HepG2 (cell line): ENCODE data around the gene C9orf78. TPM values are rescaled to one million over a fixed set of nuclear protein-coding genes. Genes with fewer than 3 reads are reported as not detected.

Experiments
- AHR ChIP-seq: IDR thresholded peaks from 2 replicates; pipeline ENCODE4 v1.6.1; 2018; ENCODE audit warnings: missing genetic modification reagents, missing compliant biosample characterization
- CENPT ChIP-seq: sonication (generic); formaldehyde crosslinking; IDR thresholded peaks from 2 replicates; pipeline ENCODE4 v1.8.0; 2022; ENCODE audit warnings: low read depth, mild to moderate bottlenecking, moderate library complexity, missing genetic modification reagents
- DMAP1 ChIP-seq: IDR thresholded peaks from 2 replicates; pipeline ENCODE4 v1.6.1; 2016
- GFI1 ChIP-seq: sonication (generic); formaldehyde crosslinking; IDR thresholded peaks from 2 replicates; pipeline ENCODE4 v1.5.0; 2020; ENCODE audit warnings: missing genetic modification reagents, mild to moderate bottlenecking, borderline replicate concordance
- GTF2F1 ChIP-seq: fragments of 150-350 bp; IDR thresholded peaks from 2 replicates; pipeline ENCODE4 v1.6.1; 2014; ENCODE audit warnings: low read length
- HNF4G ChIP-seq, 2 experiments: sonication (generic) in 1 of 2; formaldehyde crosslinking in 1 of 2; IDR thresholded peaks; 2 replicates each; pipeline versions ENCODE4 v1.4.0 to v1.6.1; 2011 to 2020; ENCODE audit warnings: borderline replicate concordance in 2 of 2, low read depth in 2 of 2, mild to moderate bottlenecking in 2 of 2, low read length in 1 of 2, missing genetic modification reagents in 1 of 2, moderate library complexity in 1 of 2
- KDM5B ChIP-seq: sonication (generic); formaldehyde crosslinking; IDR thresholded peaks from 2 replicates; pipeline ENCODE4 v1.4.0; 2020; ENCODE audit warnings: missing genetic modification reagents, mild to moderate bottlenecking, borderline replicate concordance
- MAF1 ChIP-seq: sonication (generic); formaldehyde crosslinking; IDR thresholded peaks from 2 replicates; pipeline ENCODE4 v1.5.0; 2020; ENCODE audit warnings: missing genetic modification reagents, borderline replicate concordance
- MAFK ChIP-seq, 2 experiments: IDR thresholded peaks in 1 of 2; conservative IDR thresholded peaks in 1 of 2; 2 replicates each; pipeline ENCODE4 v1.6.1; 2011; ENCODE audit warnings: improper control_type of control experiment in 2 of 2, low read length in 2 of 2
- MATR3 ChIP-seq: sonication (generic); formaldehyde crosslinking; IDR thresholded peaks from 2 replicates; pipeline ENCODE4 v1.4.0; 2020; ENCODE audit warnings: missing genetic modification reagents
- MYNN ChIP-seq: sonication (generic); formaldehyde crosslinking; IDR thresholded peaks from 2 replicates; pipeline ENCODE4 v1.4.0; 2020; ENCODE audit warnings: mild to moderate bottlenecking, low read depth, missing genetic modification reagents
- RBM22 ChIP-seq: fragments of 200-400 bp; formaldehyde crosslinking; optimal IDR thresholded peaks from 2 replicates; pipeline ENCODE3; 2017; ENCODE audit warnings: mild to moderate bottlenecking, low read length, moderate library complexity
- REPIN1 ChIP-seq: sonication (generic); formaldehyde crosslinking; IDR thresholded peaks from 2 replicates; pipeline ENCODE4 v1.8.0; 2022; ENCODE audit warnings: missing genetic modification reagents, low read depth, mild to moderate bottlenecking, borderline replicate concordance
- SKI ChIP-seq: fragments of 450-650 bp; IDR thresholded peaks from one replicate; pipeline ENCODE4 v1.6.1; 2018; ENCODE audit warnings: mild to moderate bottlenecking; ENCODE audit not compliant: partially characterized antibody
- SMAD9 ChIP-seq: sonication (generic); formaldehyde crosslinking; IDR thresholded peaks from 2 replicates; pipeline ENCODE4 v1.5.1; 2020; ENCODE audit warnings: mild to moderate bottlenecking, missing genetic modification reagents
- TOE1 ChIP-seq: sonication (generic); formaldehyde crosslinking; IDR thresholded peaks from 2 replicates; pipeline ENCODE4 v1.4.0; 2020; ENCODE audit warnings: mild to moderate bottlenecking, missing genetic modification reagents
- ZNF101 ChIP-seq: sonication (generic); formaldehyde crosslinking; IDR thresholded peaks from 2 replicates; pipeline ENCODE4 v1.4.0; 2020; ENCODE audit warnings: mild to moderate bottlenecking, low read depth, missing genetic modification reagents, borderline replicate concordance
- ZNF180 ChIP-seq: sonication (generic); formaldehyde crosslinking; IDR thresholded peaks from 2 replicates; pipeline ENCODE4 v1.4.0; 2020; ENCODE audit warnings: low read depth, missing genetic modification reagents, borderline replicate concordance
- ZNF225 ChIP-seq: sonication (generic); formaldehyde crosslinking; IDR thresholded peaks from 2 replicates; pipeline ENCODE4 v1.4.0; 2020; ENCODE audit warnings: mild to moderate bottlenecking, missing genetic modification reagents
- ZNF24 ChIP-seq: fragments of 450-650 bp; IDR thresholded peaks from 2 replicates; pipeline ENCODE4 v1.6.1; 2017; ENCODE audit warnings: antibody characterized with exemption, mild to moderate bottlenecking
- ZNF3 ChIP-seq: IDR thresholded peaks from 2 replicates; pipeline ENCODE4 v1.7.0; 2017; ENCODE audit warnings: inconsistent platforms
- ZNF549 ChIP-seq: sonication (generic); formaldehyde crosslinking; IDR thresholded peaks from 2 replicates; pipeline ENCODE4 v1.5.0; 2020; ENCODE audit warnings: missing genetic modification reagents
- ZNF724P ChIP-seq: sonication (generic); formaldehyde crosslinking; IDR thresholded peaks from 2 replicates; pipeline ENCODE4 v1.8.0; 2022; ENCODE audit warnings: missing genetic modification reagents, borderline replicate concordance
- ZNF749 ChIP-seq: sonication (generic); formaldehyde crosslinking; IDR thresholded peaks from 2 replicates; pipeline ENCODE4 v1.8.0; 2022; ENCODE audit warnings: mild to moderate bottlenecking, missing genetic modification reagents, moderate library complexity, borderline replicate concordance
- polyA plus RNA-seq, 8 experiments: library from polyadenylated mRNA; depleted of rRNA in 3 of 8; stranded (reverse) in 7 of 8; unstranded in 1 of 8; fragments of >200 nt; fragmentation: Illumina TruSeq in 4 of 8; extraction: Trizol in 4 of 8; gene quantifications; 2 replicates each; pipeline versions ENCODE4 v1.2.1 to v1.2.3, GENCODE V29; 2011 to 2016; ENCODE audit warnings: low read depth in 4 of 8, missing spikeins in 1 of 8, mixed read lengths in 1 of 8; ENCODE audit not compliant: insufficient read depth in 1 of 8
- total RNA-seq, 5 experiments: library from RNA; depleted of rRNA; stranded (reverse); fragments of >200 nt; fragmentation: Illumina TruSeq; extraction: Trizol; gene quantifications; 2 replicates each; pipeline ENCODE4 v1.2.3, GENCODE V29; 2016; ENCODE audit warnings: low read depth in 1 of 5
- TF ChIP-seq, protein P1 (sequence below): sonication (generic); formaldehyde crosslinking; IDR thresholded peaks from 2 replicates; pipeline ENCODE4 v1.4.0; 2020; ENCODE audit warnings: missing genetic modification reagents

The C9orf78 gene
- total and polyA plus RNA-seq, 2 of the 13 experiments (the other 11 are each of a cell fraction or from before 2014, with no cell fraction given) = 18.4 to 35.5 TPM

DNA sequence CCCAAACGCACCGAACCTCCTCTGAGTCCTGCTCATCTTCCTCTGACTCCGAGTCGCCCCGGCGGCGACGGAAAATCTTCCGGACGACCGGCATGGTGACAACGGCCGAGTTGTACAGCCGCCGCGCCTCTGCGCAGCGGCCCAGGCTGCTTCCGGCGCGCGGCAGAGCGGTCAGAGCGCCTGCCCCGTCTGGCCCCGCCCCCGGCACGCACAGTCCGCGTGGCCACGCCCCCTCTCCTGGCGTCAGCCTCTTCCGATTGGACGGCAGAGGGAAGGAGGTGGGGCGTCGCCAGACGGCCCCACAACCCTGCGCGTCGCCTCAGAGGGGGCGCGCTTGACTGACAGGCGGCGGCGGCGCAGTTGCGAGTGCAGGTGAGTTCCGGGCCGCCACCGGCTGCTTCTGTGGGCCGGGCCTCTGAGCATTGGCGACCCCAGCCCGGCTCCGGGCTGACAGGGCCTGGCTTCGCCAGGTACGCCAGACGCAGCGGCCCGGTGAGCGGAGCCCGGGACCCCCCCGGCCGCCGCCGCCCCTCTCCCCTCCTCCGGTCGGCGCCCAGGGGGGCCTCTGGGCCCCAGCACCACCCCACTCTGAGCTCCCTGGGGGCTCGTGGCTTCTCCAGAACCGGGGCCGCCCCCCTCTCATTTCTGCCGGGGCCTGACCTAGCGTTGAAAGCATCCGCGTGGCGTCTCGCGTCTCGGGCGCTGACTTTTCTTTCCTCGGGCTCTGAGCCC, at the start of gene C9orf78, which contains the start of gene USP20 (continued):
- TF ChIP-seq ZNF24 (no peak), MAF1 (CRISPR knock-in tag) (no peak), ZNF101 (CRISPR knock-in tag) (no peak), GTF2F1 (no peak), DMAP1 (peak; percentile 53), RBM22 (no peak), MYNN (CRISPR knock-in tag) (no peak), ZNF225 (CRISPR knock-in tag) (no peak), ZNF549 (no peak), SKI (peak; percentile 30), AHR (CRISPR knock-in tag) (0 out of 2 replicates have a peak, but pooled peaks have one; percentile 20), ZNF749 (CRISPR knock-in tag) (no peak), GFI1 (CRISPR knock-in tag) (0 out of 2 replicates have a peak, but pooled peaks have one; percentile 12), CENPT (CRISPR knock-in tag) (no peak), KDM5B (CRISPR knock-in tag) (peak; percentile 73), ZNF3 (CRISPR knock-in tag) (no peak), SMAD9 (no peak), ZNF180 (CRISPR knock-in tag) (no peak), HNF4G (IDR thresholded peaks at IDR 0.05; ENCODE audit: borderline replicate concordance, low read depth, low read length) (no peak), HNF4G (CRISPR knock-in tag; IDR thresholded peaks at IDR 0.05; ENCODE audit: borderline replicate concordance, low read depth) (no peak), TOE1 (CRISPR knock-in tag) (no peak), ZNF724P (CRISPR knock-in tag) (0 out of 2 replicates have a peak, but pooled peaks have one; percentile 31), MATR3 (CRISPR knock-in tag) (no peak), REPIN1 (CRISPR knock-in tag) (peak; percentile 62), MAFK (conservative IDR thresholded peaks at IDR 0.05 in 1 of 2, IDR thresholded peaks at IDR 0.05 in 1 of 2; ENCODE audit: low read length in 2 of 2) (no peak)
- TF ChIP-seq, protein P1, sequence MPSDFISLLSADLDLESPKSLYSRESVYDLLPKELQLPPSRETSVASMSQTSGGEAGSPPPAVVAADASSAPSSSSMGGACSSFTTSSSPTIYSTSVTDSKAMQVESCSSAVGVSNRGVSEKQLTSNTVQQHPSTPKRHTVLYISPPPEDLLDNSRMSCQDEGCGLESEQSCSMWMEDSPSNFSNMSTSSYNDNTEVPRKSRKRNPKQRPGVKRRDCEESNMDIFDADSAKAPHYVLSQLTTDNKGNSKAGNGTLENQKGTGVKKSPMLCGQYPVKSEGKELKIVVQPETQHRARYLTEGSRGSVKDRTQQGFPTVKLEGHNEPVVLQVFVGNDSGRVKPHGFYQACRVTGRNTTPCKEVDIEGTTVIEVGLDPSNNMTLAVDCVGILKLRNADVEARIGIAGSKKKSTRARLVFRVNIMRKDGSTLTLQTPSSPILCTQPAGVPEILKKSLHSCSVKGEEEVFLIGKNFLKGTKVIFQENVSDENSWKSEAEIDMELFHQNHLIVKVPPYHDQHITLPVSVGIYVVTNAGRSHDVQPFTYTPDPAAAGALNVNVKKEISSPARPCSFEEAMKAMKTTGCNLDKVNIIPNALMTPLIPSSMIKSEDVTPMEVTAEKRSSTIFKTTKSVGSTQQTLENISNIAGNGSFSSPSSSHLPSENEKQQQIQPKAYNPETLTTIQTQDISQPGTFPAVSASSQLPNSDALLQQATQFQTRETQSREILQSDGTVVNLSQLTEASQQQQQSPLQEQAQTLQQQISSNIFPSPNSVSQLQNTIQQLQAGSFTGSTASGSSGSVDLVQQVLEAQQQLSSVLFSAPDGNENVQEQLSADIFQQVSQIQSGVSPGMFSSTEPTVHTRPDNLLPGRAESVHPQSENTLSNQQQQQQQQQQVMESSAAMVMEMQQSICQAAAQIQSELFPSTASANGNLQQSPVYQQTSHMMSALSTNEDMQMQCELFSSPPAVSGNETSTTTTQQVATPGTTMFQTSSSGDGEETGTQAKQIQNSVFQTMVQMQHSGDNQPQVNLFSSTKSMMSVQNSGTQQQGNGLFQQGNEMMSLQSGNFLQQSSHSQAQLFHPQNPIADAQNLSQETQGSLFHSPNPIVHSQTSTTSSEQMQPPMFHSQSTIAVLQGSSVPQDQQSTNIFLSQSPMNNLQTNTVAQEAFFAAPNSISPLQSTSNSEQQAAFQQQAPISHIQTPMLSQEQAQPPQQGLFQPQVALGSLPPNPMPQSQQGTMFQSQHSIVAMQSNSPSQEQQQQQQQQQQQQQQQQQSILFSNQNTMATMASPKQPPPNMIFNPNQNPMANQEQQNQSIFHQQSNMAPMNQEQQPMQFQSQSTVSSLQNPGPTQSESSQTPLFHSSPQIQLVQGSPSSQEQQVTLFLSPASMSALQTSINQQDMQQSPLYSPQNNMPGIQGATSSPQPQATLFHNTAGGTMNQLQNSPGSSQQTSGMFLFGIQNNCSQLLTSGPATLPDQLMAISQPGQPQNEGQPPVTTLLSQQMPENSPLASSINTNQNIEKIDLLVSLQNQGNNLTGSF (CRISPR knock-in tag) = 0 out of 2 replicates have a peak, but pooled peaks have one; percentile 13
